GM23338 (cell line): ENCODE results near the gene VWA2.

Source experiments
- CTCF ChIP-seq, 2 experiments: fragments of 200-600 bp in 1 of 2; sonication (generic) in 1 of 2; conservative IDR thresholded peaks; 2 replicates each; pipeline versions ENCODE4 v1.5.1 to v1.6.1; 2016 to 2017; ENCODE audit warnings: antibody characterized with exemption in 2 of 2, low read depth in 2 of 2, mild to moderate bottlenecking in 2 of 2, moderate library complexity in 1 of 2
- EZH2 ChIP-seq: fragments of 200-600 bp; sonication (generic); IDR thresholded peaks from one replicate; pipeline ENCODE4 v1.8.0; 2017; ENCODE audit warnings: antibody characterized with exemption, mild to moderate bottlenecking, low read depth; ENCODE audit not compliant: unreplicated experiment
- NANOG ChIP-seq: IDR thresholded peaks from 2 replicates; pipeline ENCODE4 v1.6.1; 2016; ENCODE audit warnings: antibody characterized with exemption, borderline replicate concordance
- POLR2AphosphoS5 ChIP-seq: IDR thresholded peaks from 2 replicates; pipeline ENCODE4 v1.6.1; 2016; ENCODE audit warnings: antibody characterized with exemption, low read depth
- REST ChIP-seq: IDR thresholded peaks from one replicate; pipeline ENCODE4 v1.6.1; 2018; ENCODE audit warnings: antibody characterized with exemption; ENCODE audit not compliant: unreplicated experiment
- STAT1 ChIP-seq: IDR thresholded peaks from one replicate; pipeline ENCODE4 v1.6.1; 2016; ENCODE audit warnings: antibody characterized with exemption; ENCODE audit not compliant: unreplicated experiment

- no peak for TF ChIP-seq CTCF (conservative IDR thresholded peaks at IDR 0.05; ENCODE audit: low read depth in 2 of 2)
- TF ChIP-seq POLR2AphosphoS5 = no peak
- no peak for TF ChIP-seq EZH2
- no peak for TF ChIP-seq STAT1
- no peak for TF ChIP-seq NANOG
- no peak for TF ChIP-seq REST
These were observed 61.1 kb downstream of the VWA2 start for GRCh38 chr10:114300036-114300645.
